GM18499 (cell line): Measurements from ENCODE around the gene TXLNA.

Experiments
- ATAC-seq: cut with Tn5 transposase; IDR thresholded peaks from one replicate; pipeline ENCODE4 v1.9.1; 2021; ENCODE audit warnings: moderate number of reproducible peaks; ENCODE audit not compliant: insufficient read depth, unreplicated experiment

The TXLNA gene

DNA sequence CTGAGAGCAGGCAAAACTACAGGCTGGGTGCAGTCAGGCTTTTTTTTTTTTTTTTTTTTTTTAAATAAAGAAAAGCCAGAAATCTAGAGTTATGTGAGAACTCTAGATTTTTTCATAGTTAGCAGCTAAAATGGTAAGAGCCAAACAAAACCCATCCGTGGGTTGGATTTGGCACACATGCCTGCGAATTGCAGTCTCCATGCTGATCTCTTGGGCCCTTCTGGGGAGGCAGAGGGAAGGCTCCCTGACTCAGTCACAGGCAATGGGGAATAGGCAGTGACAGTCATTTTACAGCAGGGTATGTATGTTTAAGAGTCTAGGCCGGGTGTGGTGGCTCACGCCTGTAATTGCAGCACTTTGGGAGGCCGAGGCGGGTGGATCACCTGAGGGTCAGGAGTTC is 2.6 kb downstream of the TXLNA start:
- ATAC-seq = no peak

GRCh38 chr1:32184650-32185049 is 5.2 kb downstream of the TXLNA start:
- no peak for ATAC-seq

- ATAC-seq = no peak
Measured at GRCh38 chr1:32186077-32186476, 6.6 kb downstream of the TXLNA start.

DNA sequence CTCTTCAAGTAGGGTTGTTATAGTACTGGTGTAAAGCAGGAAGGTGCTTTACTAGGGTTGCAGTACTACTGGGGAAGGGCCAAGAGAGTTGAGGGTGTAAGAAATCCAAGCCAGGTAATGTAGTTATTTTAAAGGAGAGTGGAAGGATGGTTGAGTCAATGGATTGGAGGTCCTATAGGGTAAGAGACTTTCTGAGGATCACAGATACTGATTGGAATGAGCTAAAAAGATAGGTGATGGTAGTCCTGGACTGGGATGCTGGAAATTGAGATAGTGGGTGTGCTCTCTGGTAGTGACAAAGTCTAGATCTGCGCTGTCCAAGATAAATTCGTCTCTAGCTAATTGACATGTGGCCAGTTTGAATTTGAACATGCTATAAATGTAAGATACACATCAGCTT is 7.0 kb downstream of the TXLNA start:
- ATAC-seq = no peak

DNA sequence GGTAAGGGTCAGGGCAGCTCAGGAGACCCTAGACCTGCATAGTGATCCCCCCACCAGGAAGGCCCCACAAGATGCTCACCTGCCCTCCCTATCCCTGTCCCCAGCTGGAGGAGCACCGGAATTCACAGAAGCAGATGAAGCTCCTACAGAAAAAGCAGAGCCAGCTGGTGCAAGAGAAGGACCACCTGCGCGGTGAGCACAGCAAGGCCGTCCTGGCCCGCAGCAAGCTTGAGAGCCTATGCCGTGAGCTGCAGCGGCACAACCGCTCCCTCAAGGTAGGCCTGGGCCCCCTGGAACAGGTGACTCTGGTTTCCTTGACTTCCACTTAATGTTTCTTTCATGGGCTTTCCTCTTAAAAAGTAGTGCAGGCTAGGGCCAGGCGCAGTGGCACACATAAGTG is 8.4 kb downstream of the TXLNA start:
- ATAC-seq = no peak

- ATAC-seq = no peak
Measured at GRCh38 chr1:32192220-32192948, 12.9 kb downstream of the TXLNA start.

DNA sequence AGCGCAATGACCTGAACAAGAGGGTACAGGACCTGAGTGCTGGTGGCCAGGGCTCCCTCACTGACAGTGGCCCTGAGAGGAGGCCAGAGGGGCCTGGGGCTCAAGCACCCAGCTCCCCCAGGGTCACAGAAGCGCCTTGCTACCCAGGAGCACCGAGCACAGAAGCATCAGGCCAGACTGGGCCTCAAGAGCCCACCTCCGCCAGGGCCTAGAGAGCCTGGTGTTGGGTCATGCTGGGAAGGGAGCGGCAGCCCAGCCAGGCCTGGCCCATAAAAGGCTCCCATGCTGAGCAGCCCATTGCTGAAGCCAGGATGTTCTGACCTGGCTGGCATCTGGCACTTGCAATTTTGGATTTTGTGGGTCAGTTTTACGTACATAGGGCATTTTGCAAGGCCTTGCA is 15.5 kb downstream of the TXLNA start:
- ATAC-seq = no peak

DNA sequence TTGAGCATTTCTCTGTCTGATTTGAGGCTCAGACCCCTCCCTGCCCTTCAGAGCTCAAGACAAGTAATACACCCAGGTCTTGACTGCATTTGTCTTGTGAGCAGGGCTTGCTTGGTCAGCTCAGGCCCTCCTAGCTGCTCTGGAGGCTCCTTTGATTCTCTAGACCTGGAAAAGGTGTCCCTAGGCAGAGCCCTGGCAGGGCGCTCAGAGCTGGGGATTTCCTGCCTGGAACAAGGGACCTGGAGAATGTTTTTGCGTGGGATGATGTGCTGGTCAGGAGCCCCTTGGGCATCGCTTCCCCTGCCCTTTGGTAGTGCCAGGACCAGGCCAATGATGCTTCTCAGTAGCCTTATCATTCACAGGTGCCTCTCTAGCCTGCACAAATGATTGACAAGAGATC is 16.1 kb downstream of the TXLNA start:
- ATAC-seq = no peak

- no peak for ATAC-seq
Measured at GRCh38 chr1:32195972-32196823, 16.7 kb downstream of the TXLNA start.

DNA sequence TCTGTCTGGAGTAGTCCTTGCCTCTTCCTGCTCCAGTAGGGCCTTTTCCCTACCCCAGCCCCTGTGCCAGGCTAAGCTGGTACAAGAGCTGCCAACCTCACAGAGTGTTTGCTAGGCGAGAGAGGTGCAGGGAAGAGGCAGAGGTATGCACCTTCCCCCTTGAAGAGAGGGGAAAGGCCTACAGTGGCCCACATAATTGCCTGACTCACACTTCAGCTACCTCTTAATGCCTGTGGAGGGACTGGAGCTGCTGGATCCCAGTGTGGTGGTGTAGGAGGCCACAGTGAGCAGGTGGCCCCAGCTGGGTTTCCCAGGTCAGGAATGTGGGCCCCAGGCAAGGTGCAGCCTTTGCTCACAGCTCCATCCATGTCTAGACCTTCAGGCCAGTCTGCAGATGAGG is 17.6 kb downstream of the TXLNA start:
- no peak for ATAC-seq

GRCh38 chr1:32197837-32198236 is 18.4 kb downstream of the TXLNA start:
- ATAC-seq = no peak

- no peak for ATAC-seq
Measured at GRCh38 chr1:32198237-32199042, 19.0 kb downstream of the TXLNA start.

- ATAC-seq = no peak
Measured at GRCh38 chr1:32199043-32199716, 19.7 kb downstream of the TXLNA start.

- ATAC-seq = no peak
Measured at GRCh38 chr1:32199717-32200072, 20.2 kb downstream of the TXLNA start.

GRCh38 chr1:32200226-32201010 is 20.9 kb downstream of the TXLNA start, which contains the start of gene CCDC28B:
TSS of gene CCDC28B (plus strand) at chr1:32200595. CDS start at chr1:32201936, 1,341 bp downstream.
- ATAC-seq = no peak

GRCh38 chr1:32201011-32201855 is 21.8 kb downstream of the TXLNA start:
- ATAC-seq = no peak

- ATAC-seq = no peak
Measured at GRCh38 chr1:32204943-32205361, 25.5 kb downstream of the TXLNA start.
